Measurements from ENCODE around the gene KRTAP10-11.
"Not testable (repeated sequence)": the region's sequence is repeated elsewhere in the genome, so short reads cannot be mapped to it uniquely, and the experiment has no call there.

The KRTAP10-11 gene

DNA sequence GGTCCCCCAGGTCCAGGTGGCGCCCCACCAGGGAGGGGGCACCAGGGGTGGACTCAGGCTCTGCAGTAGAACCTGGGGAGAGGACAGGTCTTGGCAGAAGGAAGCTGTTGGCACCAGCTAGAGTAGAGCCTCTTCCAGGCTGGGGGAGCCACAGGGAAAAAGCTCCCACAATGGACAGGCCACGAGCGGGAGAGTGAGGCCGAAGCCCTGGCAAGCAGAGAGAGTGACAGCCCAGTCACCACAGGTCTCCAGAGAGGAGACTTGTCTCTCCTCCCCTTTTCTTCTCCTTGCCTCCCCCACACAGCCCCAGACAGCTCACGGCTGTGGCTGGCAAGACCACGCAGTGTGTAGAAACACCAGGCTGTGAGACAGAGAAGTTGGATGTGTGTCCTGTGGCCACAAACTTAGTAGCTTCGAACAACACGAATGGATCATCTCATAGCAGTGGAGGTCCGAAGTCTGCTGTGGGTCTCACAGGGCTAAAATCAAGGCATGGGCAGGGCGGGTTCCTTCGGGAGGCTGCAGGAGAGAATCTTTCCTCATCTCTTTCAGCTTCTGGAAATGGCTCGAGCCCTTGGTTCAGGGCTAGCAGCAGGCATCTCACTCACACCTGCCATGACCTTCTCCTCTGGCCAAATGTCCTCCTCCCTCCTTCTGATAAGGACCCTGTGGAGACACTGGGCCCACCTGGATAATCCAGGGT lies 4.9 kb downstream of the KRTAP10-11 start:
- Histone ChIP-seq H3K4me1 (ENCODE audit: control insufficient read depth, insufficient read depth, low read length) (peaks cover 11% of the 10 kb centered on the region), H3K36me3 (ENCODE audit: control insufficient read depth, insufficient read depth, low read length) (no peaks in the 10 kb centered on the region), H3K27me3 (ENCODE audit: control insufficient read depth, insufficient read depth, low read length, poor library complexity, severe bottlenecking) (no peaks in the 10 kb centered on the region), H3K9me3 (ENCODE audit: control insufficient read depth, low read length) (no peaks in the 10 kb centered on the region), H3K4me3 (ENCODE audit: insufficient read depth, low read depth, low read length) (no peak overlapping the region), H3K27ac (ENCODE audit: insufficient read depth, low read depth, low read length, poor library complexity, severe bottlenecking) (no peak overlapping the region)
- WGBS, 2 experiments: 94% methylated on average over 12 of the region's 12 CpGs

DNA sequence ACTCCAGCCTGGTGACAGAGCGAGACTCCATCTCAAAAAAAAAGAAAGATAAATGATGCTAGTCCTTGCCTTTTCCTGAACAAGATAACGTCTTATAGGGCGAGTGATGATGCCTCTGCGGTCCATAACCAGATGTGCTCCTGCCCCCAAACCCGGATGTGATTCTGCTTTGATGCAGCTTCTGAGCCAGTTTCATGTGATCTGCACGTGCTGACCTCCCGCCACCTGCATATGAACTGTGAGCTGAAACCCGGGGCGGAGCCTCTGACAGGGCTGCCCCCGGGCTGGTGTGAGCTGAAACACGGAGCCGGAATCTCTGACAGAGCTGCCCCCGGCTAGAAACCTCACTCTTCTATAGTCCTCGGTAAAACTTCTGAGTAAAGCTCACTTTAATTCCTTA lies 6.9 kb downstream of the KRTAP10-11 start:
- Histone ChIP-seq H3K4me3 (ENCODE audit: insufficient read depth, low read depth, low read length) (no peak overlapping the region), H3K36me3 (ENCODE audit: control insufficient read depth, insufficient read depth, low read length) (no peaks in the 10 kb centered on the region), H3K9me3 (ENCODE audit: control insufficient read depth, low read length) (no peaks in the 10 kb centered on the region), H3K27me3 (ENCODE audit: control insufficient read depth, insufficient read depth, low read length, poor library complexity, severe bottlenecking) (no peaks in the 10 kb centered on the region), H3K27ac (ENCODE audit: insufficient read depth, low read depth, low read length, poor library complexity, severe bottlenecking) (no peak overlapping the region), H3K4me1 (ENCODE audit: control insufficient read depth, insufficient read depth, low read length) (no peaks in the 10 kb centered on the region)
- WGBS, 2 experiments: 81 to 85% methylated on average over 14 of the region's 14 CpGs

DNA sequence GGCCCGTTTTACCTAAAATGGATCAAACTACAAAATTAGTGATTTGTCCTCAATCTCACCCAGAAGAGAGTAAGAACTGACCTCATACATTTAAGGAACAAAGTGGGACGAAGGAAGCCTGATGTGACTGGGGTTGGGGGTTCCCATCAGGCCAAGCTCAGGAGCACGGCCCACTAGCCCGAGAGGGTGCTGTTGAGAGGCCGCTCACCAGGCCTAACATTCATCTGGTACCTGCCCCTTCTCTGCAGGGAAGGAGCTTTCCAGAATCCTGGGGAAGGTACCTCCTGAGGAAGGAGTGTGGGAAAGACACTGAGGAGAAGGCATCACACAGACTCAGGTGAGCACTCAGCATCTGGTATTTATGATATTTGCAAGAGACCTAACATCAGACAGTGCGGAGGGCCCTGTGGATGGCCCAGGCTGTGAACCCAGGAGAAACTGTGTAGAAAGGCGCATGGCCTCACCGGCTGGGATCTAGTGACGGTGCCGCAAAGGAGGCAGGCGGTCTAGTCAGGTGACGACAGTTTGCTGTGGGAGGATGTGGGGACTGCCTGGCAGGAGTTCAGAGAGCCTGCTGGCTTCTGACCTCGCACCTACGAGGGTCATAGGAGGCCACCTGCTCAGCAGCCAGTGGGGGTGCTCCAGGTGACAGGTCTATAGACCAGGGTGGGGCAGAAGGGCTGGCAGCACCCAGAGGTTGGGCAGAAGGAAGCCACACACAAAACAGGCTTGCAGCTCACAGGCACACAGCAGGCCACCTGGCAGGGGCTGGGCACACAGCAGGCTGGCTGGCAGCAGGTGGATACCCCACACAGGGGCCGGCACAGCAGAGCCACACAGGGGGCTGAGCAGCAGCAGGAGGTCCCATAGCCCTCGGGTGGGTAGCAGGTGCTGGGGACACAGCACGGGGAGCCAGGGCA lies 7.7 kb downstream of the KRTAP10-11 start:
- Histone ChIP-seq H3K27me3 (ENCODE audit: control insufficient read depth, insufficient read depth, low read length, poor library complexity, severe bottlenecking) (no peaks in the 10 kb centered on the region), H3K9me3 (ENCODE audit: control insufficient read depth, low read length) (no peaks in the 10 kb centered on the region), H3K4me3 (ENCODE audit: insufficient read depth, low read depth, low read length) (no peak overlapping the region), H3K36me3 (ENCODE audit: control insufficient read depth, insufficient read depth, low read length) (no peaks in the 10 kb centered on the region), H3K4me1 (ENCODE audit: control insufficient read depth, insufficient read depth, low read length) (peaks cover 1% of the 10 kb centered on the region), H3K27ac (ENCODE audit: insufficient read depth, low read depth, low read length, poor library complexity, severe bottlenecking) (no peak overlapping the region)
- 93 to 95% methylated on average over 17 of the region's 17 CpGs for WGBS, 2 experiments

DNA sequence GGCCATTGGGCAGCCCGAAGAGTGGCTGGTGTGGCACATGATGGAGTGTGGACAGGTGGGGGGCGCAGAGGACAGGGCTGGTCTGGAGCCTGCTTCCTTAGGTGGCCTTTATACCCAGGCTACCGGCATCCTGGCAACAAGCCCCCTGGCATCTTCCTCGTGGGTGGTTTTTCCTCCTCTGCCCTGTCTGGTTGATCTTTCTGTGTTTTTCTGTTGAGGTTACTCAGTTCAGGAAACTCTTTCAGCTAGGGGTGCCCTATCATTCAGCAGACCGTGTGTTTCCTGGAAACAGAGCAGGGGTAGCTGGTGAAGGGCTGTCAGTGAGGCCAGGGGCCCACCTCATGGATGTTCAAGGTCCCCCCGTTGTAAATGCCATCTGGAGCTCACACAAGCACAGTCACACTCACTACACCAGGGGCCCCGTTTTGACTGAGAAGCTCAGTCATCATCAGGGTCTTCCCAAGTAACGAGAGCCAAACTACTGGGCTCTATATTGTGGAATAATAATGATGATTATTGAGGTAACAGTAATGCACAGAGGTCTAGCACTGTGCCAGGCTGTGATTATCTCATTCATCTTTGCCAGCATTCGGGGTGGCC lies 8.5 kb downstream of the KRTAP10-11 start, which contains the start of gene KRTAP12-4:
KRTAP12-4 (minus strand) TSS at position 84 of the 600 bp plus-strand sequence; CDS start at position 39, 45 bp downstream.
- H3K4me3 ChIP-seq (ENCODE audit: insufficient read depth, low read depth, low read length): no peak within 1 kb of the TSS
- 91 to 92% methylated on average over 9 of the region's 9 CpGs for WGBS, 2 experiments
- no peaks in the 10 kb centered on the region for H3K36me3 ChIP-seq (ENCODE audit: control insufficient read depth, insufficient read depth, low read length)
- no peaks in the 10 kb centered on the region for H3K9me3 ChIP-seq (ENCODE audit: control insufficient read depth, low read length)
- H3K27ac ChIP-seq (ENCODE audit: insufficient read depth, low read depth, low read length, poor library complexity, severe bottlenecking): no peak within 1 kb of the TSS
- no peaks in the 10 kb centered on the region for H3K27me3 ChIP-seq (ENCODE audit: control insufficient read depth, insufficient read depth, low read length, poor library complexity, severe bottlenecking)
- peaks cover 3% of the 10 kb centered on the region for H3K4me1 ChIP-seq (ENCODE audit: control insufficient read depth, insufficient read depth, low read length)

DNA sequence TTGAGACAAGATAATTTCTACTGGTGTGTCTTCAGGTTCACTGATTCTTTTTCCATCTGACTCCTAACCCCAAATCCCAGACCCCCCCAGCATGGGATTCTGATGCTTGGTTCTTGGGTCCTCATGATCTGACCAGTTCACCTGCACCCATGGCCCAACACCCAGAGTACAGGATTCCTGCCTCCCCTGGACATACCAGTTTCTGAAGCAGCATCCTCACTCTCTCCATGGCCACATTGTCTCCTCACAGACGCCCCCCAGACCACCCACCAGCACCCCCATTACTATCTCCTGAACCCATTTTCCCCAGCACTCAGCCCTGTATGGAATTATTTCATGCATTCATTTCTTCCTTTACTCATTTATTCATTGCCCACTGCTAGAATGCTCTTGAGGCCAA lies 10.7 kb downstream of the KRTAP10-11 start:
- 78 to 83% methylated on average over 1 of the region's 1 CpG for WGBS, 2 experiments

DNA sequence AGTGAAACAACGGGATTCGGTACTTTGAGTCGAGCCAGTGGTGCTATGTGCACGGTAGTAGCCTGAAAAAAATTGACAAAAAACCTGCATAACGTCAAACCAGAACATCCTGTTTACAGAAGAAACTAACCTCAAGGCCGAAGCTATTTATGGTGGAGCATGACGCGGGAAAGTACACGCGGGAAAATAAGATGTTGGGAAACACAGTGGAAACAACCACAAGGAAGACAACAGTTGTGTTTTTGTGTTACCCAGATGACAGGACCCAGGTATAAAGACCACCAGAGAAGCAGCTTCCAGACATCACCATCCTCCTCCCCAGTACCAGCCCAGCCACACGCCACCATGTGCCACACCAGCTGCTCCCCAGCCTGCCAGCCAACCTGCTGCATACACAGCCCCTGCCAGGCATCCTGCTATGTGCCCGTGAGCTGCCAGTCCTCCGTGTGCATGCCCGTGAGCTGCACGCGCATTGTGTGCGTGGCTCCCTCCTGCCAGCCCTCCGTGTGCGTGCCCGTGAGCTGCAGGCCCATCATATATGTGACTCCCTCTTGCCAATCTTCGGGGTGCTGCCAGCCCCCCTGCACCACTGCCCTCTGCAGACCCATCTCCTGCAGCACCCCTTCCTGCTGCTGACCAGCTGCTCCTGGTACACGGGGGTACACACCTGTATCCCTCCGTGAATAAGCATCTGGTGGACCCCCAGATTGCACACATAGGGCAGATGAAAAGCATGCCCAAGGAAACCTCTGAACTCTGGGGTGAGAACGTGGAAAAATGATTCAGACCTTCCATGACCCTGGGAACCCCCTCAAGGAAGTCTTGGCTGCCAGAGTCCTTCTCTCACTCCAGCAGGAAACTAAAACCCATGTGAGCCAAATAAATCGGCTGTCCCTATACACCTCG lies 11.7 kb downstream of the KRTAP10-11 start, which contains the start of gene KRTAP12-3:
KRTAP12-3 (plus strand) TSS at position 298 of the 906 bp plus-strand sequence; CDS start at position 346, 48 bp downstream.
- 92 to 94% methylated on average over 26 of the region's 26 CpGs for WGBS, 2 experiments
- Histone ChIP-seq H3K27me3 (ENCODE audit: control insufficient read depth, insufficient read depth, low read length, poor library complexity, severe bottlenecking) (no peaks in the 10 kb centered on the region), H3K4me3 (ENCODE audit: insufficient read depth, low read depth, low read length) (no peak within 1 kb of the TSS), H3K4me1 (ENCODE audit: control insufficient read depth, insufficient read depth, low read length) (peaks cover 3% of the 10 kb centered on the region), H3K9me3 (ENCODE audit: control insufficient read depth, low read length) (no peaks in the 10 kb centered on the region), H3K36me3 (ENCODE audit: control insufficient read depth, insufficient read depth, low read length) (no peaks in the 10 kb centered on the region), H3K27ac (ENCODE audit: insufficient read depth, low read depth, low read length, poor library complexity, severe bottlenecking) (no peak within 1 kb of the TSS)

More for the DNA sequence above, 10.7 kb downstream of the KRTAP10-11 start:
- H3K36me3 ChIP-seq (ENCODE audit: control insufficient read depth, insufficient read depth, low read length): no peaks in the 10 kb centered on the region
- H3K27me3 ChIP-seq (ENCODE audit: control insufficient read depth, insufficient read depth, low read length, poor library complexity, severe bottlenecking): no peaks in the 10 kb centered on the region
- H3K27ac ChIP-seq (ENCODE audit: insufficient read depth, low read depth, low read length, poor library complexity, severe bottlenecking): no peak overlapping the region
- no peak overlapping the region for H3K4me3 ChIP-seq (ENCODE audit: insufficient read depth, low read depth, low read length)
- no peaks in the 10 kb centered on the region for H3K9me3 ChIP-seq (ENCODE audit: control insufficient read depth, low read length)
- peaks cover 3% of the 10 kb centered on the region for H3K4me1 ChIP-seq (ENCODE audit: control insufficient read depth, insufficient read depth, low read length)

DNA sequence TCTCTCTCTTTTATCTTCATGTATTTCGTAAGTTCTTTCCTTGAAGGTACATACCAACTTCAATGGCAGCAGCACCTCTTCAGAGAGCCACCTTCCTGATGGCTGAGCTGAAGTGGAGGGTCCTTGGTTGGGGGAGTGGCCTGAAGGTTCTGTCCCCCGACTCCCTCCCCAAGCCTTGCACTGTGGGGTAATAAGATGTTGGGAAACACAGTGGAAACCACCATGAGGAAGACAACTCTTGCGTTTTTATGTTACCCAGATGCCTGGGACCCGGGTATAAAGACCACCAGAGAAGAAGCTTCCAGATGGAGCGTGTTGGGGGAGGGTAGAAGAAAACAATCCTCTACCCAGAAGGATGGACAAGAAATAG lies 12.3 kb downstream of the KRTAP10-11 start:
- Histone ChIP-seq H3K27ac (ENCODE audit: insufficient read depth, low read depth, low read length, poor library complexity, severe bottlenecking) (no peak overlapping the region), H3K4me3 (ENCODE audit: insufficient read depth, low read depth, low read length) (no peak overlapping the region), H3K9me3 (ENCODE audit: control insufficient read depth, low read length) (no peaks in the 10 kb centered on the region), H3K4me1 (ENCODE audit: control insufficient read depth, insufficient read depth, low read length) (peaks cover 3% of the 10 kb centered on the region), H3K27me3 (ENCODE audit: control insufficient read depth, insufficient read depth, low read length, poor library complexity, severe bottlenecking) (no peaks in the 10 kb centered on the region), H3K36me3 (ENCODE audit: control insufficient read depth, insufficient read depth, low read length) (no peaks in the 10 kb centered on the region)
- WGBS, 2 experiments: 93 to 97% methylated on average over 5 of the region's 5 CpGs

DNA sequence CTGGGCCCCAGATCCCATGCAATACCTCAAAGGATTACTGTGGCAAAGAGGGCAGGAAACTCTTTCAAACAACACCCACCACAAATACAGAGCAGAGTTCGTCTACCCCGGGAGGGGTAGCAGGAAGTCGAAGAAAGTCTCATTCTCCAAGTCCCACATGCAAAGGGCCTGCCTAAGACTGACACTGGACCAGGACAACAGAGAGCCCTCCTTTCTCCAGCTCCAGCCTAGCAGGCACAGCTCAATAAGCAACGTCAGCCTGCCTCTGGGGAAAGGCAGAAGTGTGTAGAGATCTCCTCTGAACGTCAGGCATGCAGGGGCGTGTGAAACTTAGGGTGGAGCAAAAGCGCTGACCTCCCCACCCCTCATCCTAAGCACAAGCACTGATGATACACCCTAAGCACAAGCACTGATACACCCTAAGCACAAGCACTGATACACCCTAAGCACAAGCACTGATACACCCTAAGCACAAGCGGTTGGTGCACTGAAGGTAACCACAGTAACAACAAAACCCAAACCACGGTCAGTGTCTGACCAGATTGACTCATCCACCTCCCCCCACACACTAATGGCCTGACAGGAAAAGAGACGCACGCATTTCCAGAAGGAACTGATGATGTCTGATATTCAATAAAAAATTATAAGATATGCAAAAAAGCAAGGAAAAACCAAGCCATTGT lies 12.8 kb downstream of the KRTAP10-11 start:
- no peaks in the 10 kb centered on the region for H3K9me3 ChIP-seq (ENCODE audit: control insufficient read depth, low read length)
- H3K4me1 ChIP-seq (ENCODE audit: control insufficient read depth, insufficient read depth, low read length): peaks cover 3% of the 10 kb centered on the region
- 71 to 82% methylated on average over 9 to 11 of the region's 11 CpGs for WGBS, 2 experiments
- no peak overlapping the region for H3K4me3 ChIP-seq (ENCODE audit: insufficient read depth, low read depth, low read length)
- no peaks in the 10 kb centered on the region for H3K27me3 ChIP-seq (ENCODE audit: control insufficient read depth, insufficient read depth, low read length, poor library complexity, severe bottlenecking)
- no peaks in the 10 kb centered on the region for H3K36me3 ChIP-seq (ENCODE audit: control insufficient read depth, insufficient read depth, low read length)
- H3K27ac ChIP-seq (ENCODE audit: insufficient read depth, low read depth, low read length, poor library complexity, severe bottlenecking): no peak overlapping the region

DNA sequence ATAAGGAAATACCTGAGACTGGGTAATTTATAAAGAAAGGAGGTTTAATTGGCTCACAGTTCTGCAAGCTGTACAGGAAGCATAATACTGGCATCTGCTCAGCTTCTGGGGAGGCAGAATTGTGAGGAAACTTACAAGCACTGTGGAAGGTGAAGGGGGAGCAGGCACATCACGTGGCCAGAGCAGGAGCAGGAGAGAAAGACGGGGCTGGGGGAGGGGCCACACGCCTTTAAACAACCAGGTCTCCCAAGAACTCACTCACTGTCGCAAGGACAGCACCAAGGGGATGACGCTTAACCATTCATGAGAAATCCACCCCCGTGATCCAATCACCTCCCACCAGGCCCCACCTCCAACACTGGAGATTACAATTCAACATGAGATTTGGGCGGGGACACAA lies 15.4 kb downstream of the KRTAP10-11 start:
- not testable (repeated sequence) for H3K27me3 ChIP-seq (ENCODE audit: control insufficient read depth, insufficient read depth, low read length, poor library complexity, severe bottlenecking); H3K4me3 ChIP-seq (ENCODE audit: insufficient read depth, low read depth, low read length); H3K4me1 ChIP-seq (ENCODE audit: control insufficient read depth, insufficient read depth, low read length); H3K27ac ChIP-seq (ENCODE audit: insufficient read depth, low read depth, low read length, poor library complexity, severe bottlenecking); H3K36me3 ChIP-seq (ENCODE audit: control insufficient read depth, insufficient read depth, low read length); H3K9me3 ChIP-seq (ENCODE audit: control insufficient read depth, low read length)
- WGBS, 2 experiments: 41 to 46% methylated on average over 6 of the region's 7 CpGs

Data from ectodermal cell (in vitro differentiated cells).